Kasumi-1 (cell line): ENCODE measurements around the gene GLRX3.
A peak's percentile ranks its signal among the peaks of the same experiment; 100 is the strongest.
"Not testable (repeated sequence)": the region's sequence is repeated elsewhere in the genome, so short reads cannot be mapped to it uniquely, and the experiment has no call there.

Source experiments
- DNase-seq, 2 experiments: peaks; one replicate each; lab custom pipeline; 2025; lab: John Stamatoyannopoulos, UW

Gene GLRX3

DNA sequence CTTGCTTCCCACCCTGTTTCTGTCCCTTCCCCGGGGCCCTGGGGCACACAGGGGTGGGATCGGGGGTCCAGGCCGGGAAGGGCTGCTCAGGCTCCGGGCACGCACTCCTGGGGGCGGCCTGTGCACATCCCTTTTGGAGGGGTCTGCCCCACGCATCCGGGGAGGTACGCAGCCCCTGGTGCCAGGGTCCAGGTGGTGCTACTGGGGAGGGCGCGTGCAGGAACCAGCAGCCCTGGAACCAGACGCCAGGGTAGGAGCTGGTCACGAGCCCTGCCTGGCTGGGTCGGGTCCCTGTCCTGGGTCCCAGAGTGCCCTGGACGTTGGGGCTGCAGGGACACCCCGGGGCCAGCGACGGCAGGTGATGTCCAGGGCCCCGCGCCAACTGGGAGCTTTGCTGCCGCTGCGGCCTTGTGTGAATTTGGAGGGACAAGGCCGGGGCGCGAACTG is 53.4 kb downstream of the GLRX3 start:
- no peak for DNase-seq

DNA sequence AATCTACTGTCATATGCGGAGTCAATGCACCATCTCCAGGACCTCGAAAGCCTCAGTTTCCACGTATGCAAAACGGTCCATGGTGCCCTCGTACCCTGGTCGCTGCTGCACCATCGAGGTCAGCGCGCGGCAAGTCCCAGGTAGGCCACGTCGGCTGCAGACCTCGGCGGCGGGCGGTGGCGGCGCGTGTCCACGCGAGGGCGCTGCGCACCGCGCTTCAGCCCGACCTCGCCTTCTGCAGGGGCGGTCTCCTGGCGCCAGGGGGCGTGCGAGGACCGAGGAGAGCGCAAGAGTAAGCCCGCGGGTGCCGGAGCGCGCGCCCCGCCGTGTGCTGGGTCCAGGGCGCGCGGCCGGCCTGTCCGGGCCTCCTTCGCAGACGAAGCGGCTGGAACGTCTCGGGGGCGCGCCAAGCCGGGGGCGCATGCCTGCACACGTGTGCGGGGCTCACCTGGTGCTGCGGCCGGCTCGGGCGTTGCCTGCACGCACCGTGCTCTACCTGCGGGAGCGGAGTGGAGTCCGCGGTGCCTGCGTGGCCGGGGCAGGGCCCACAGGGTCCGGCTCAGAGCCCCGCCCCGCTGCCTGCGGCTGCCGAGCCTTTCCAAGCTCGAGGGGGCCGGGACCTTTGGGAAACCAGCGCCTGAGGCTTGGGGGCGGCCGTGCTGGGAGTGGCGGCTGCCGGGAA is 54.0 kb downstream of the GLRX3 start:
- DNase-seq: peak; percentile 86 to 87

DNA sequence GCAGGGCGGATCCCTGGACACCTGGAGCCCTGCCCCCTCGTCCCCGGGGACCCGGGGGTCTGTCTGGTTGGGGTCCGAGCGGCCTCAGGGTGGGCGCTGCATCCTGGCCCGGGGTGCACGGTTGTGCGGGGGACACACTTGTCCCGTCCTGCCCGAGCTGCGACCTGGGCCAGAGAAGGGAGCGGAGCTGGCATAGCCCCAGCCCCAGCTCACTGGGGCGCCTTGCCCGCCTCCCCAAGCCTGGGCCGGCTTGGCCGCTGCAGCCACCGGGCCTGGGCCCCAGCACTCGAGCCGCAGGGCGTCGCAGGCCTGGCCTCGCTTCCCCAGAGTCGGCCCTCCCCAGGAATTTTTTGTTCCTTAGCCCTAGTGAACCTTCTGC is 54.5 kb downstream of the GLRX3 start:
- no peak for DNase-seq

DNA sequence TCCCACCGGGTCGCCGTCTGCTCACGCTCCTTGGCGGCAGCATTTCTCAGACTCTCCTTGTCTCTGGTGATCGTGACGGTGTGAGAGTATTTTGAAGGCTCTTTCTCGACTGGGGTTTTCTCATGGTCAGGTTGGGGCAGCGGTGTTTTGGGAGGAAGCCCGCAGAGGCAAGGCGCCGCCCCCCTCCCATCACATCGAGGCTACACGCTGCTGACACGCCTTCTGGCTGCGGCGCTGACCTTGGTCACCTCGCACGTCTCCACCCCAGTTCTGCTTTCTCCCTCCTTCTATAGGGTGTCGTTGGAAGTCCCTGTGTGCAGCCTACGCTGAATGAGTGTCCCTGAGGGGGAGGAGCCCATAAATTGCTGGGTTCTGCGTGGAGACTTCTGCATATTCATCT is 55.2 kb downstream of the GLRX3 start:
- no peak for DNase-seq

DNA sequence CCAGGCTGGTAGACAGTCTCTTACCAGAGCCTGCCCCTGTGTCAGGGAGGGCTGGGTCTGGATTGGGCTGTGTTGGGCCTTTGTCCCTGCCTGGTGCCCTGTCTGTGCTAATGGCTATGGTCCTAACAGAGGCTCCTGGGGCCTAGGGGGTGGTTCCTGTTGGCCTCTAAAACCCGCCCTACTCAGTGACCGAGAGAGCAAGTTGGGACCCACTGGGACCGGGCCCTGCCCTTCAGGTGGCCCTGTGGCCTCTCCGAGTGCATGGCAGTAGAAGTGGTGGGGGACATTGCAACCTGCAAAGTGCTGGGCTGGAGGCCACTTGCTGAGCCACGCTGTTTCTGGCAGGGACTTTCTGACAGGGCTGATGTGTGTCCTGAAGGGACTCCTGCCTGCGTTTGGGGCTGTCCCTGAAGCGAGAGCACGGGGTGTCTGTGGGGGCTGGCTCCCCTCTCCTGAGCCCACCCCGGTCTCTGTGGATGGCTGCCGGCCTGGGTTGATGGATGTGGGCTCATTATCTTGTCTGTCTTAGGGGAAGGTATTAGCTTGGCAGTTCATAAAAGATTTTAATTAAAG is 56.2 kb downstream of the GLRX3 start:
- no peak for DNase-seq

DNA sequence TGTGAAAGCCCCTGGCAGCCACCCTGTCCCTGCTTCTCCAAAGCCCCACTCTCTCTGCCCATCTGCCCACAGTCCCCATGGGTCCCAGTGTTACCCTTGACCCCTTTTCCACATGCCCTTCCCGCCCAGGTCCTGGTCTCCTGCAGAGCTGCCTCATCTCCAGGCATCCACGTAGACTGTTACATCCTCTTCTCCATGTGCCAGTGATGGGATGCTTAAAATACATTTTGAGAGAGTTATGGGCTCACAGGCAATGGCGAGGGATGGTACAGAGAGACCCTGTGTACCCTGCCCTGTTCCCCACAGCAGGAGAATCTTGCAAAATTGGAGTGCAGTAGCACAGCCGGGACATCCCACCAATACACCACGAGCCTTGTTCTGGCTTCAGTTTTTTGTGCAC is 56.8 kb downstream of the GLRX3 start:
- DNase-seq: no peak

DNA sequence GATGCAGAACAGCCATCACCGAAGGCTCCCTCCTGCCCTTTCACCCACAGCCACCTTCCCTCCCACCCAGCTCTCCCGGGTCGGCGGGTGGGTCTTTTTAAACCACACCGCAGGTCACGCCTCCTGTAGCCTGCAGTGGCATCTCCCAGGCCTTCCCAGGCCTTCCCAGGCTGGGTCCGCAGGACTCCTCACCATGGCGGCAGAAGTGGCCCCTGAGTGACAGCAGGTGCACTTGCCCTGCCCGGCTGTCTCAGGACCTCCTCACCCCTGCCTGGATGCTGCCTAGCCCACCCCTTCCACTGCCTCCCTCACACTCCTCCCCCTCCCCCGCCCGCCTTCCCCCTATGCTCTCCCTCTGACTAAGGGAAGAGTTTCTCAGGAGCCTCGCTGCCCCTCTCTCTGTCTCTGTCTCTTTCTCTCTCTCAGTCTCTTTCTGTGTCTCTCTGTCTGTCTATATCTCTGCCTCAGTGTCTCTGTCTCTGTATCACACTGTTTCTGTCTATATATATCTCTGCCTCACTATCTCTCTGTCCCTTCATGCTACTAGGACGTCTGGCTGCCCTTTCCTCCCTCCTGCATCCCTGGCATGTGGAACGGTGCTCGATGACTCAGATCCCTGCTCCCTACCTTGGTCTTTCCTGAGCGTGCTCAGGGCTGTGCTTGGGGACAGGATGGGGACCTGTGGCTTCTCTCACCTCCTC is 57.5 kb downstream of the GLRX3 start:
- DNase-seq: no peak

DNA sequence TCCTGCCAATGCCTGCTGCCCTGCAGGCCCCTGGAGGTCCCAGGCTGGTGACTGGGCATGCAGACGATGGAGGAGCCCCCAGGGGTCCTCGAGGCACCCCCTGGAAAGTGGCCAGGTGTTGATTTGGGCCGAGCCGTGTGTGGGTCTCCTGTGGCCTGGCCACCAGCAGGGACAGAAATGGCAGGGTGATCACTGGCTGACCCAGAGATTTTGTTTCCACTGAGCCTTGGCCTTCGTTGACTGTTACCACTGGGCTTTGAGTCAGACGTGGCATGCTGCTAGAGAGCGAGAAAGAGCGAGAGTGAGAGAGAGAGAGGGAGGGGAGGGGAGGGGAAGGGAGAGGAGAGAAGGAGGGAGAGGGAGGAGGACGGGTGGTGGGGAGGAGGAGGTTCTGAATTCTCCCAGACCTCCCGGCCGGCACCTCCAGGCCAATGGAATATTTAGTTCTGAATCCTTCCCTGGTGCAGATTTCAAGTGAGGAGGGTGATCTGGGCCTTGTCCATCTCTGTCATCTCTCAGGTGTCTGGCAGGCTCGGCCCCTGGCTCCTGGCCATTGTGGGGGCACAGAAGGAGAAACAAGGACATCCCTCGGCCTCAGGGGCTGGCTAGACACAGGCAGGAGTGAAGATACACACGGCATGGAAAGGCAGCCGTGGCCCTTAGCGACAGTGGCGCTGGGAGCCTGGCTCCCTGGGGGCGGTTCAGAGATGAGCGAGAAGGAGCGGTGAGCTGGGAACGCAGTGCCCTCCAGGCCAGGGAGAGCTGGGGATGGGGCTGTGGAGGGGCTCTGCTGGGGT is 58.2 kb downstream of the GLRX3 start:
- DNase-seq: no peak

DNA sequence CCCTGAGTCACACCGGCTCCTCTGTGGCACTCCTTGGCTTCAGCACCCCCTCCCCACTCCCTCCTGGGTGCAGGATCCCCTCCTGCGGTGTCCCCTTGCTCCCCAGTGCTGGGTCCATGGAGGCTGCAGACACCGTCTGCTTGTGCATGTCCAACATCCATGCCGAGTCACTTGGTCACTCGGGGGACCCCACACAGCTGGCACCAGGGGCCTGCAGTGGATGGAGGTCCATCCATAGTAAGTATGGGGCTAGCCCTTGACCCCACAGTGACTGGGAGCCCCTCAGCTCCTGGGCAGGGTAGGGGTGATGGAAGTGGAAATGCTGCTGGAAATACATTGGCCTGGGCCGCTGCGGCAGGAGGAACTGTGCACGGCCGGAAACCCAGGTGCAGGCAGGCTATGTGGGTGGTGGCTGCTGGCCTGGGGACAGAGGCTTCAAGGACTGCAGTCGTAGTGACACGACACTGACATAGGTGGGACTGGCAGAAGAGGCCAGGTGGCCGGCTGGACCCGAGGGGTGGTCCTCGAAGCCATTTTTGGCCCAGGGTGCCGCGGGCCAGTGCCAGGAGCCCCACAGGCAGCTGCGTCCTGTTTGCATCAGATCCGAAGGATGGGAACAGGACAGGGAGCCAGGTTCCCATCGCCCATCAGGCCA is 58.9 kb downstream of the GLRX3 start:
- no peak for DNase-seq

DNA sequence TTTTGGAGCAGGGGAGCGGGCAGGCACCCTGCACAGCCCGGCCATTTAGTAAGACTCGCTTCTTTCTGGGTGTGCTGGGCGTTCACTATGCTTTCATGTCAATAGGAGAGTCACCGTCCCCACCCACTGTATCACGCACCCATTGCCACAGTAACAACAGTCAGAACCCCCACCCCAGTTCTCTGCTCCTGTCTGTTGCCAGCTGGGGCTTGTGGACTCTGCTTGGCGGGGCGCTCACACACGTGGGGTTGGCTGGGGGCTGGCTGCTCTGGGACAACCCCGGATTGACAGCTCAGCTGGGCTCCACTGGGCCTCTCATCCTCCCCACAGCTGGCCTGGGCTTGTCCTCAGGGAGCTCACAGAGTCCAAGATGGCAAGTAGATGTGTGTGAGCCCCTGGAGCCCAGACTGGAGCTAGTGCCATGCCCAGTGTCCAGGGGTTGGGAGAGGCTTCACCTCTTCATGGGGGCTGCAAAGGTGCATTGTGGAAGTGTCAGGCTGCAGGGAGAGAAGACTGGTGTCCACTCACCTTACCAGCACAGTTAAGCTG is 59.6 kb downstream of the GLRX3 start:
- no peak for DNase-seq

DNA sequence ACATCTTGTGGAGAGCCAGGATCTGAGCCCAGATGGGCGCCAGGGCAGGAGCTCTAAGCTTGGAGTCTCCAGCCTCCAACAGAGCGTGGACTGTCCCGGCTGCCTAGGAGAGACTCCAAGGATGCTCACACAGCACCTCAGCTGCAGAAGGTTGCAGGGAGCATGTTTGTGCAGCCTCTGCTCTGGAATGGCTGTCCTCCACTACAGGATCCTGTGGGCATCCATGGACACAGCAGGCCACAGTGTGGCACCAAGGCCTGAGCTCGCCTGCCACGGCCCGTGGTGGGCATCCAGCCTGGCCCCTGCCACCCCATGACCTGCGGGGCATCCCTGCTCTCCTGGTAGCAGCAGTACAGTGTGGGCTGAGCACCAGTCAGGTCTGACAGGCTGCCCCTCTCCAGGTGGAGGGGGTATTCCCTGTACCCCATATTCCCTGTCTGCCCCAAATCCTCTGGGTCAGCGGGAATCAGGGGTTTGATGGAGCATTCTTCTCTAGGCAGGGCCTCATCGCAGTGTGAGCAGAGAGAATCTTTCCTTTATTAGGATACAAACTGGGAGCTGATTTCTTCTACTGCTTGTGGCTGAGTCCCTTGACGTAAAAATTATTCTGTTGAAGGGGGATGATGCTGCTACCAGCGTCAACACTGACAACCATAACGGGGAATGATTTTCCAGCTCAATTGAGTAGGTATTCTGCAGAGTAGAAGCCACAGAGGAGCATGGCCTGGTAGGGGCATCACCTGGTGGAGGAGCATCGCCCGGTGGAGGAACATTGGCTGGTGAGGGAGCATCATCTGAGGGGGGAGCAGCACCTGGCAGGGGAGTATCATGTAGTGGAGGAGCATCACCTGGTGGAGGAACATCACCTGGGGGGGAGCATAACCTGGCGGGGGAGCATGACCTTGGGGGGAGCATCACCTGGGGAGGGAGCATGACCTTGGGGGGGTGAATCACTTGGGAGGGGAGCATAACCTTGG is 60.6 kb downstream of the GLRX3 start:
- DNase-seq: no peak

DNA sequence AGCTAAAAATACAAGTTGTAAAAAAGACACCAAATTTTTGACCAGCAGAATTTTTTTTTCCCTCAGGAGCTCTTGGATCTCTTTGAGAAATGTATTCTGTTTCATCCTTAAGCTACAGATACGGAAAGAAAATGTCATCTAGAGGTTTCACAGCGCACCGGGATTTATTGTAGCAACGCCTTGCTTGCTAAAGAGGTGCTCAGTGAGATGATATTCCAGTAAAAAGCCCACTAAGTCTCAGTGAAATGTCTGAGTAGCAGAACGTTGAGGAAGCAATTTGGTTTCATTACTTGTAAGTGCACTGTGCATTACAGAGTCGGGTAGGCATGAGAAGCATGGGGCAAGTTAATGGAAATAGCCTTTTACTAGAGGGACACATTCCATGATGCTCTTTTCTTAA is 62.5 kb downstream of the GLRX3 start:
- DNase-seq: no peak

DNA sequence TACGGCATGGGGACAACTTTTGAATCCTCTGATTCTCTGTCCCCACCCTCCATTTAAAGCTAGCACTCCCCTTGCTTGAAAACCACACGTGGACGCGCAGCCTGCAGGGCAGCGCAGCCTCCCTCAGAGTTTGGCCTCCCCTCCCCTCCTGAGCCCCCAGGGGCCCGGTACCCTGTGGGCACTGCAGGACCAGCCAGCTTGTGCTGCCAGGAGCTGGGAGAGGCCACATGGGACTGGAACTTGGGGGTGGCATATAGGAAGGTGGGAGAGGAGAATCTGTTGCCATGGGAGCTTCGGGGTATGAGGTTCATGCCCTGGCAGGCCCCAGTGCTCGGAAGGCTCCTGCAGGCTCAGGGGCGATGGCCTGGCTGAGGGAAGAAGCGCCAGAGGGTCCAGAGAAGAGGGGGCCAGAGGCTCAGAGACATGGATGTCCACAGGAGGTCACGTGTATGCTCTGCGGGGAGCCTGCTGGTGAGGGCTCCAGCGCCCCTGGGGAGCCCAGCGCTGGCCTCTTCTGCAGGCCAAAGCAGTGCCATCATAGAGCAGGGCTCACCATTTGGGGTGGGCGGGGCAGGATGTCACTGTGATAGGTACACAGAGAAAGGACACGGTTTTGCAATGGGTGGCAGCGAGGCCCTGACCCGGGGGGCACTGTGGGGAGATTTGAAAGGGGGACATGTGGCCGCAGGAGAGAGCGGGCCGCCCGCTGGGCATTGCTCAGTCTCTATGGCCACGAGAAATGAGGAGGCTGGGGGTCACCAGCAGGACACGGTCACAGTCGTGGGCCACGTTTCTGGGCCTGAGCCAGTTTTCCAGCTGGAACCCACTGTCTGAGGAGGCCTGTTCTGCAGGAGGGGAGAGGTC is 64.2 kb downstream of the GLRX3 start:
- no peak for DNase-seq

DNA sequence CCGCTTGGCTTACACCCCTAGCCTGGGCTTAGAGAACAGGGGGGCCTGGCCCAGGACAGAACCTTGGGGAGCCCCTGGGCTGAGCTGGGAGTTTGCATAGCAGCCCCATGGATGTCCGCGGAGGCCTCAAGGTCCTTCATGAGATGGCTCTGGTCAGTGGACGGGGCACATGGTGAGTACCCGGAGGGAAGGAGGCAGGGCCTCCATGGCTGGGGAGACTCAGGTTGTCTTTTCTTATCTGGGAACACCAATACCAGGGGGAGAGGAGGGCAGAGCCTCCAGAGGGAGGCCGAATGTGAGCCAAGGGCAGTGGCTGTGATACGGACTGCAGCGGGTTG is 64.8 kb downstream of the GLRX3 start:
- DNase-seq: no peak

DNA sequence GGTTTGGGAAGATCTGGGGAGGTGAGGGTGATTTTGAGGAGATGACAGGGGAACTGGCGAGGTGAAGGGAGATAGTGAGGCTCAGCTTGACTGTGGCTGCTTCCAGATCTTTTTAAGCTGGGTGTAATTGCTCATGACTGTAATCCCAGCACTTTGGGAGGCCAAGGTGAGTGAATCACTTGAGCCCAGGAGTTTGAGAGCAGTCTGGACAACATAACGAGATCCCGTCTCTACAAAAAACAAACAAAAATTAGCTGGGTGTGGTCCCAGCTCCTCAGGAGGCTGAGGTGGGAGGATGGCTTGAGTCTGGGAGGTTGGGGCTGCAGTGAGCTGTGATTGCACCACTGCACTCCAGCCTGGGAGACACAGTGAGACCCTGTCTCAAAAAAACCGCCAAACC is 66.0 kb downstream of the GLRX3 start:
- DNase-seq: not testable (repeated sequence)

DNA sequence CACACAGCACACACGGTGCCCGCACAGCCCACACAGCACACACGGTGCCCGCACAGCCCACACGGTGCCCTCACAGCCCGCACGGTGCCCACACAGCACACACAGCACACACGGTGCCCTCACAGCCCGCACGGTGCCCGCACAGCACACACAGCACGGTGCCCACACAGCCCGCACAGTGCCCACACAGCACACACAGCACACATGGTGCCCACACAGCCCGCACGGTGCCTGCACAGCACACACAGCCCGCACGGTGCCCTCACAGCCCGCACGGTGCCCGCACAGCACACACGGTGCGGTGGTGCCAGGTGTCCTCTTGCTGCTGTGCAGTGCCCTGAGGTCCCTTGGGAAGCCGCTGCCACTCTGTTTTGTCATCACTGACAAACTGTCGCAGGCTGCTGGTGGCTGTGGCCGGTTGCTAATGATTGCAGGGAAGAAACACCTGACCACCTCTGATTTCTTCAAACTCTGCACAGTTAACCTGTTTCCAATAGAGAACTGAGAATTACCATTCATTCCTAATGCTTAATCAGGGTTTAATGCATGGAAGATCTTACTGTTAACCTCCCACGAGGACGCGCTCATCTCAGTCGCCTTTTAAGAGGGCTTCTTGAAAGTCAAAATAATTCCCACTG is 66.9 kb downstream of the GLRX3 start:
- no peak for DNase-seq

DNA sequence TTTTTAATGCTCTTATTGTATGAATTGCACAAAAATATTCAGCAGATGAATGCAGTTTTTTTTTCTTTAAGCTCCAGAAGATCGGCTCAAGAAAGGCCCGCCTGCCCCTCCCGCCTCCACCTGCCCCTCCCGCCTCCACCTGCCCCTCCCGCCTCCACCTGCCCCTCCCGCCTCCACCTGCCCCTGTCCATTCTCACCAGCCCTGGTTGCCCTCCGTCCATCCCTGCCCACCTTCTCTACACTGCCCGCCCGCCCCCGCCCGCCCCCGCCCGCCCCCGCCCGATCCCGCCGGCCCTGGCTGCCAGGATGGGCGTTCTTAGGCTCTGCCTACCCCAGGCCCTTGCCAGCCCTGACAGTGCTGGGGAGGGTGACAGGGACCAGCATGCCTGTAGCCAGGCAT is 67.4 kb downstream of the GLRX3 start:
- no peak for DNase-seq

DNA sequence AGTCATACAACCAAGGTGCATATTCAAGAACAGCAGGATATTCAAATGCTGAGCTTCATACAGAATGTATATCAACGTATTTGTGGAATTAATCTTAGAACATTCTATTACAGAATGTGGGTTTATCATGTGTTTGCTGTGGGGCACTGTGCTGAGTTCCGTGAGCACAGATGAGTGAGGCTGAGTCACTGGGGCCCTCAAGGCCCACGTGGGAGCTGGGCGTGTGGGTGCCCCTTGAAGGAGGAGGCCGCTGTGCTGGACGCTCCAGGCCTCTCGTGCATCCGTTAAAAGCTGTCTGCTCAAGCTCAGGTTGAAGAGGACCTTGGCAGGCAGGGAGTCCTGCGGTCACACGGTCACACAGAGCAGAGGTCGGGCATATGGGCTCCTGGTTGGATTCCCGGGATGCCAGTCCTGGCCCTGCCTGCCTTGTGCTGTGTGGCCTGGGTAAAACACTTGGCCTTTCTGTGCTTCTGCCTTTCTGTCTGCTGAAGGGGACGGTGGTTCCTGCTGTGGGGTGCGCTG is 70.1 kb downstream of the GLRX3 start:
- no peak for DNase-seq

DNA sequence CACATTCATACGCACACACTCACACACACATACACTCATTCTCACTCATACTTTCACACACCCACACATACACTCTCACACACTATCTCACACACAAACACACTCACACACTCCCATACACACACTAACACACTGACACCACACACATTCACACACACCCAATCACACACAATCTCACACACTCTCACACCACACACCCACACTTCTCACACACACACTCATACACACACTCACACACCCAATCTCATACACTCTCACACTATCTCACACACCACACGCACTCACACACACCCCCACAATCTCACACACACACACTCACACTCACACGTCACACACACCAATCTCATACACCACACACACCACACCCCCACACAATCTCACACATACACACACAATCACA is 71.0 kb downstream of the GLRX3 start:
- no peak for DNase-seq
